Raji (cell line): Measurements from ENCODE around the gene POLL.

Experiments
- POLR2A ChIP-seq: IDR thresholded peaks from 2 replicates; pipeline ENCODE4 v1.6.1; 2011; ENCODE audit warnings: low read depth, low read length, control low read depth; ENCODE audit not compliant: insufficient read depth

POLL gene

GRCh38 chr10:101580486-101581399 lies 7.3 kb downstream of the POLL start:
- no peak for TF ChIP-seq POLR2A

GRCh38 chr10:101579516-101579870 lies 8.6 kb downstream of the POLL start:
- TF ChIP-seq POLR2A, result no peak

- TF ChIP-seq POLR2A, result no peak
These were observed 9.1 kb downstream of the POLL start for GRCh38 chr10:101578803-101579515.

GRCh38 chr10:101578192-101578591 lies 9.9 kb downstream of the POLL start:
- TF ChIP-seq POLR2A, result no peak

- TF ChIP-seq POLR2A, result no peak
These were observed 10.8 kb downstream of the POLL start for GRCh38 chr10:101577121-101577871.

GRCh38 chr10:101576211-101576863 lies 11.7 kb downstream of the POLL start:
- TF ChIP-seq POLR2A, result no peak

GRCh38 chr10:101575580-101576210 lies 12.4 kb downstream of the POLL start:
- TF ChIP-seq POLR2A, result no peak

- TF ChIP-seq POLR2A, result no peak
These were observed 13.0 kb downstream of the POLL start for GRCh38 chr10:101575091-101575490.

GRCh38 chr10:101573885-101574753 lies 13.9 kb downstream of the POLL start:
- TF ChIP-seq POLR2A, result no peak

- no peak for TF ChIP-seq POLR2A
These were observed 15.3 kb downstream of the POLL start for GRCh38 chr10:101572785-101573184.

- no peak for TF ChIP-seq POLR2A
These were observed 15.9 kb downstream of the POLL start for GRCh38 chr10:101572126-101572525.

- TF ChIP-seq POLR2A, result no peak
These were observed 16.7 kb downstream of the POLL start for GRCh38 chr10:101571271-101571925.

- no peak for TF ChIP-seq POLR2A
These were observed 17.4 kb downstream of the POLL start for GRCh38 chr10:101570428-101571270.
